ENCODE results near the gene CDH8. TPM values are rescaled to one million over a fixed set of nuclear protein-coding genes. Genes with fewer than 3 reads are reported as not detected.

The CDH8 gene
- polyA plus RNA-seq, 1 experiment, result not detected

- POLR2A ChIA-PET, result no interaction called here
Observed at GRCh38 chr16:61998460-61998859, 37.8 kb downstream of the CDH8 start.

GRCh38 chr16:61993108-61993507 is 43.1 kb downstream of the CDH8 start:
- H3K27ac ChIP-seq (ENCODE audit: low read depth, low read length), result no peak overlapping the region
- CTCF ChIA-PET, result no interaction called here

More at GRCh38 chr16:61998460-61998859, 37.8 kb downstream of the CDH8 start:
- no peak for TF ChIP-seq CTCF (IDR thresholded peaks at IDR 0.05; ENCODE audit: low read depth, low read length)
- Histone ChIP-seq H3K27ac (ENCODE audit: low read depth, low read length) (no peak overlapping the region), H3K9me3 (ENCODE audit: control insufficient read depth, insufficient read depth, low read length) (peaks cover 4% of the 10 kb centered on the region; the same call in 1 of the 2 replicates), H3K4me3 (ENCODE audit: low read depth, low read length) (no peak overlapping the region), H3K27me3 (ENCODE audit: control insufficient read depth, insufficient read depth, low read length) (no peaks in the 10 kb centered on the region)
- DNase-seq (ENCODE audit: low read depth, low spot score), result no peak
- CTCF ChIA-PET, result no interaction called here

GRCh38 chr16:61987474-61988012 is 48.7 kb downstream of the CDH8 start:
- H3K27ac ChIP-seq (ENCODE audit: low read depth, low read length), result no peak overlapping the region
- H3K27me3 ChIP-seq (ENCODE audit: control insufficient read depth, insufficient read depth, low read length), result no peaks in the 10 kb centered on the region
- ChIA-PET POLR2A (no interaction called here), CTCF (no interaction called here)
- H3K9me3 ChIP-seq (ENCODE audit: control insufficient read depth, insufficient read depth, low read length), result peaks cover 3% of the 10 kb centered on the region; the same call in 1 of the 2 replicates
- no peak for DNase-seq (ENCODE audit: low read depth, low spot score)
- H3K4me3 ChIP-seq (ENCODE audit: low read depth, low read length), result no peak overlapping the region
- TF ChIP-seq CTCF (IDR thresholded peaks at IDR 0.05; ENCODE audit: low read depth, low read length), result no peak

More at GRCh38 chr16:61993108-61993507, 43.1 kb downstream of the CDH8 start:
- Histone ChIP-seq H3K9me3 (ENCODE audit: control insufficient read depth, insufficient read depth, low read length) (peaks cover 3% of the 10 kb centered on the region; the same call in 1 of the 2 replicates), H3K4me3 (ENCODE audit: low read depth, low read length) (no peak overlapping the region), H3K27me3 (ENCODE audit: control insufficient read depth, insufficient read depth, low read length) (no peaks in the 10 kb centered on the region)
- no peak for TF ChIP-seq CTCF (IDR thresholded peaks at IDR 0.05; ENCODE audit: low read depth, low read length)
- DNase-seq (ENCODE audit: low read depth, low spot score), result no peak
- POLR2A ChIA-PET, result no interaction called here

GRCh38 chr16:61969077-61969382 is 67.2 kb downstream of the CDH8 start:
- ChIA-PET CTCF (no interaction called here), POLR2A (no interaction called here)
- H3K27ac ChIP-seq (ENCODE audit: low read depth, low read length), result no peak overlapping the region
- no peak for TF ChIP-seq CTCF (IDR thresholded peaks at IDR 0.05; ENCODE audit: low read depth, low read length)
- peaks cover 8% of the 10 kb centered on the region for H3K9me3 ChIP-seq (ENCODE audit: control insufficient read depth, insufficient read depth, low read length)
- H3K4me3 ChIP-seq (ENCODE audit: low read depth, low read length), result no peak overlapping the region
- H3K27me3 ChIP-seq (ENCODE audit: control insufficient read depth, insufficient read depth, low read length), result no peaks in the 10 kb centered on the region
- DNase-seq (ENCODE audit: low read depth, low spot score), result no peak

- ChIA-PET POLR2A (no interaction called here), CTCF (no interaction called here)
- Histone ChIP-seq H3K27me3 (ENCODE audit: control insufficient read depth, insufficient read depth, low read length) (no peaks in the 10 kb centered on the region), H3K9me3 (ENCODE audit: control insufficient read depth, insufficient read depth, low read length) (peaks cover 8% of the 10 kb centered on the region), H3K4me3 (ENCODE audit: low read depth, low read length) (no peak overlapping the region), H3K27ac (ENCODE audit: low read depth, low read length) (no peak overlapping the region)
- DNase-seq (ENCODE audit: low read depth, low spot score), result no peak
- no peak for TF ChIP-seq CTCF (IDR thresholded peaks at IDR 0.05; ENCODE audit: low read depth, low read length)
Observed at GRCh38 chr16:61968242-61969076, 67.8 kb downstream of the CDH8 start.
